ENCODE data around the gene IGFL4. TPM values are rescaled to one million over a fixed set of nuclear protein-coding genes. Genes with fewer than 3 reads are reported as not detected.
"Not testable (repeated sequence)": the region's sequence is repeated elsewhere in the genome, so short reads cannot be mapped to it uniquely, and the experiment has no call there.

The IGFL4 gene
- total and polyA plus RNA-seq, 2 donors from 2014 or later = not detected

- peak in 4 of 5 donors; percentile 44 to 73 (median 52) for DNase-seq
- H3K27ac ChIP-seq (ENCODE audit: low read depth in 2 of 2, low read length in 2 of 2); FAIRE-seq: not testable (repeated sequence)
These were observed 38.0 kb upstream of the IGFL4 start for GRCh38 chr19:46078573-46079332.

DNA sequence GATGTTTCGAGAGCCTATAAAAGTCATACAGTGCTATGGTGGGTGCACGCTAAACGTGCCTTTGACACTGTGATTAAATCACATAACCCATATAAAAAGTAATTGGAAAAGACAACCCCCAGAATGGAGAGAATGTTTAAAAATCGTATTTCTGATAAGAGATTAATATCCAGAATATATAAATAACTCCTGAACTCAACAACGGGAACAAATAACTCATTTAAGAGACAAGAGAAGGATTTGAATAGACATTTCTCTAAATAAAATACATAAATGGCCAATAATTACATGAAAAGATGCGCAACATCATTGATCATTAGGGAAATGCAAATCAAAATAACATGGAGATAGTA lies 37.0 kb upstream of the IGFL4 start:
- FAIRE-seq (no peak), DNase-seq (no peak)
- no peak overlapping the region for H3K27ac ChIP-seq (ENCODE audit: low read depth in 2 of 2, low read length in 2 of 2)
- peaks cover 0 to 3% (median 0%) of the 10 kb centered on the region in 3 donors for H3K4me1 ChIP-seq (ENCODE audit: control insufficient read depth in 2 of 3, insufficient read depth in 2 of 3, low read depth in 1 of 3, low read length in 3 of 3)
- H3K9ac ChIP-seq (ENCODE audit: low read length in 3 of 3) = no peak overlapping the region
- peaks cover 31% of the 10 kb centered on the region for H3K27me3 ChIP-seq (ENCODE audit: control insufficient read depth, insufficient read depth, low read length)
- H3K36me3 ChIP-seq (ENCODE audit: control insufficient read depth in 2 of 3, insufficient read depth in 3 of 3, low read length in 3 of 3) = no peaks in the 10 kb centered on the region
- TF ChIP-seq, protein P1, sequence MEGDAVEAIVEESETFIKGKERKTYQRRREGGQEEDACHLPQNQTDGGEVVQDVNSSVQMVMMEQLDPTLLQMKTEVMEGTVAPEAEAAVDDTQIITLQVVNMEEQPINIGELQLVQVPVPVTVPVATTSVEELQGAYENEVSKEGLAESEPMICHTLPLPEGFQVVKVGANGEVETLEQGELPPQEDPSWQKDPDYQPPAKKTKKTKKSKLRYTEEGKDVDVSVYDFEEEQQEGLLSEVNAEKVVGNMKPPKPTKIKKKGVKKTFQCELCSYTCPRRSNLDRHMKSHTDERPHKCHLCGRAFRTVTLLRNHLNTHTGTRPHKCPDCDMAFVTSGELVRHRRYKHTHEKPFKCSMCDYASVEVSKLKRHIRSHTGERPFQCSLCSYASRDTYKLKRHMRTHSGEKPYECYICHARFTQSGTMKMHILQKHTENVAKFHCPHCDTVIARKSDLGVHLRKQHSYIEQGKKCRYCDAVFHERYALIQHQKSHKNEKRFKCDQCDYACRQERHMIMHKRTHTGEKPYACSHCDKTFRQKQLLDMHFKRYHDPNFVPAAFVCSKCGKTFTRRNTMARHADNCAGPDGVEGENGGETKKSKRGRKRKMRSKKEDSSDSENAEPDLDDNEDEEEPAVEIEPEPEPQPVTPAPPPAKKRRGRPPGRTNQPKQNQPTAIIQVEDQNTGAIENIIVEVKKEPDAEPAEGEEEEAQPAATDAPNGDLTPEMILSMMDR (IDR thresholded peaks at IDR 0.05; ENCODE audit: borderline replicate concordance, extremely low read depth, insufficient read depth) = no peak
- no peak overlapping the region for H3K4me3 ChIP-seq (ENCODE audit: low read length in 3 of 3)
- intact Hi-C loops (cut with DNase I) = loop anchor here (5.0 kb wide), 1 partner anchor 110 kb away; no protein-coding TSS in a partner anchor
- H3K9me3 ChIP-seq (ENCODE audit: control insufficient read depth in 2 of 3, insufficient read depth in 1 of 3, low read length in 3 of 3) = no peaks in the 10 kb centered on the region

More at GRCh38 chr19:46078573-46079332, 38.0 kb upstream of the IGFL4 start:
- not testable (repeated sequence) for H3K4me3 ChIP-seq (ENCODE audit: low read length in 3 of 3); H3K4me1 ChIP-seq (ENCODE audit: control insufficient read depth in 2 of 3, insufficient read depth in 2 of 3, low read depth in 1 of 3, low read length in 3 of 3); H3K9me3 ChIP-seq (ENCODE audit: control insufficient read depth in 2 of 3, insufficient read depth in 1 of 3, low read length in 3 of 3); H3K9ac ChIP-seq (ENCODE audit: low read length in 3 of 3); H3K36me3 ChIP-seq (ENCODE audit: control insufficient read depth in 2 of 3, insufficient read depth in 3 of 3, low read length in 3 of 3)
- H3K27me3 ChIP-seq (ENCODE audit: control insufficient read depth, insufficient read depth, low read length) = peaks cover 27% of the 10 kb centered on the region
- intact Hi-C loops (cut with DNase I) = loop anchor here (5.0 kb wide), 1 partner anchor 109 kb away; no protein-coding TSS in a partner anchor
- TF ChIP-seq, protein P1 (IDR thresholded peaks at IDR 0.05; ENCODE audit: borderline replicate concordance, extremely low read depth, insufficient read depth) = peak; percentile 37

DNA sequence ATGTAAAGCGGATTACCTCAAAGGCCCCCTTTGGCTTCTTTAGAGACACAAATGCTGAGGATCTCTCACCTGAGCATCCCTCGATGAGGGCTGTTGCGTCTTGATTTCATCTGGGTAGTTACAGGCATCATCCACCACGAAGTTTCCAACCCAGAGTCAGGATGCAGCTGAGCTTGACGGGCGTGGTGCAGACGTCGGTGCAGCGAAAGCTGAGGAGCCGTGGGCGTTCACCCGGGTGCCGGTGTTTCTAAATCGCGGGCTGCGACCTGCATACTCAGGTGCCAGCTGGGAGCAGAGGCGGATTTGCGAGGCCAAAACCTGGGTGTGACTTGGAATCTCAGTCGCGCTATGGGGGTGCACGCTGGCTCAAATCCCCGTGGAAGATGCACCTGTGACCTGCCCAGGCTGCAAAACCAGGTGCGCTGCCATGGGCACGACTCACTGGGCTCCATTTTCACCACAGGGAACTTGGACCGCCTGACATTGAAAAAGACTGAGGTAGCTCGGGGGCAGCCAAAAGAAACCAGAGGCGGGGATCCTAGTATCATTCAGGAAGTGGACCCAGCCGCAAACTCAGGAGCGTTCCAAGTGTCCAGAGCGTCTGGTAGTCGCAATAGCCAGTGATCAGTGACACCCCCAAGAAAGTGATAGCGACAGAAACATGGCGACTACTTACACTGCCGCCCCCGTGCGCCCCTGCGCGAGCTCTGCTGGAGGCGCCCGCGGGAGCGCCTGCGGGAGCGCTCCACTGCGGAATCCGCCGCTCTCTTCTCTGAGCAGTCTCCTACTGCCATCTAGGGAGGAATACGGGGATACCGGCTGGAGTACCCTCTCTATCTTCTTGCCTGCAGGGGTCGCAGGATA lies 36.4 kb upstream of the IGFL4 start:
- no peak overlapping the region for H3K27ac ChIP-seq (ENCODE audit: low read depth in 2 of 2, low read length in 2 of 2)
- H3K9me3 ChIP-seq (ENCODE audit: control insufficient read depth in 2 of 3, insufficient read depth in 1 of 3, low read length in 3 of 3) = no peaks in the 10 kb centered on the region
- peak; percentile 66 to 91 (median 84) for DNase-seq
- H3K9ac ChIP-seq (ENCODE audit: low read length in 3 of 3) = no peak overlapping the region
- intact Hi-C loops (cut with DNase I) = loop anchor here (5.0 kb wide), 1 partner anchor 110 kb away; no protein-coding TSS in a partner anchor
- FAIRE-seq = no peak
- no peaks in the 10 kb centered on the region for H3K36me3 ChIP-seq (ENCODE audit: control insufficient read depth in 2 of 3, insufficient read depth in 3 of 3, low read length in 3 of 3)
- H3K4me3 ChIP-seq (ENCODE audit: low read length in 3 of 3) = no peak overlapping the region
- peaks cover 0 to 3% (median 0%) of the 10 kb centered on the region in 3 donors for H3K4me1 ChIP-seq (ENCODE audit: control insufficient read depth in 2 of 3, insufficient read depth in 2 of 3, low read depth in 1 of 3, low read length in 3 of 3)
- TF ChIP-seq, protein P1 (IDR thresholded peaks at IDR 0.05; ENCODE audit: borderline replicate concordance, extremely low read depth, insufficient read depth) = peak; percentile 71
- H3K27me3 ChIP-seq (ENCODE audit: control insufficient read depth, insufficient read depth, low read length) = peaks cover 31% of the 10 kb centered on the region
